GM18520 (cell line): ENCODE results near the gene RAI1.
A peak's percentile ranks its signal among the peaks of the same experiment; 100 is the strongest.

Experiments
- ATAC-seq: cut with Tn5 transposase; IDR thresholded peaks from one replicate; pipeline ENCODE4 v1.9.1; 2021; ENCODE audit not compliant: unreplicated experiment

The RAI1 gene

DNA sequence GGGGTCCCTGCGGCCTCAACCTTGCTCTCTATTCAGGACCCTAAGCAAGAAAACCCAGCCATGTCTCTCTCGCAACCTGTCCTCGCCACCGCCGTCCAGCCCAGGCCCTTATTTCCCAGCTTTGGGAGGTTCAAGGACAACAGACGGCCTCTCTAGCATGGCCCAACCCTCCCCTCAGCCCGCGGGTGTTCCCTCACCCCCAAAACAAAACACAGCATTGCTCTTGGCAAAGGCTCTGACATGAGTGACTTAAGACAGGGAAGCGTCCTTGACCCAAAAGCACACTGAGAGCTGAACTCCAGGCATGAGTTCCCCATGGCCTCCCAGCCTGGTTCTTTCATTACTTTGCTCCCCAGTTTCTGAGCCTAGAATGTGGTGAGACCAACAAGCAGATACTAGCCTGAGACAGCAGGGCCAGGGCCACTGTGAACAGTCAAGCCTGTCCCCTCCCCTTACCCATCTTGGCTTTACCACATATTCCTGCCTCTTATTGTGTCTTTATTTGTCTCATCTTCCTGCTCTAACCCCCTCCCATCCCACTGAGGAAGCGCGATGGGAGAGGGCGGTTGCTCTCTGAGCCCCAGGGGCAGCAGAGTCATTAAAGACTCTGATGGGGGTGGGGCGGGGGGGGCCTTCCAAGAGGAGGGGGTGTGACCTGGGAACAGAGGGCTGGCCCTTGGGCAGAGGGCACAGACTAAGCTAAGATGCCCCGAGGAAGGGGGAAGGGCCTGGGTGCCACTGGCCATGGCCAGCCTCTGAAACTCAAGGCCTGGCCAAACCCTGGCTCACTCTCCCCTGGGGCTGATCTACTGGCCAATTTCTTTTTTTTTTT, 143.7 kb downstream of the RAI1 start:
- ATAC-seq: no peak

DNA sequence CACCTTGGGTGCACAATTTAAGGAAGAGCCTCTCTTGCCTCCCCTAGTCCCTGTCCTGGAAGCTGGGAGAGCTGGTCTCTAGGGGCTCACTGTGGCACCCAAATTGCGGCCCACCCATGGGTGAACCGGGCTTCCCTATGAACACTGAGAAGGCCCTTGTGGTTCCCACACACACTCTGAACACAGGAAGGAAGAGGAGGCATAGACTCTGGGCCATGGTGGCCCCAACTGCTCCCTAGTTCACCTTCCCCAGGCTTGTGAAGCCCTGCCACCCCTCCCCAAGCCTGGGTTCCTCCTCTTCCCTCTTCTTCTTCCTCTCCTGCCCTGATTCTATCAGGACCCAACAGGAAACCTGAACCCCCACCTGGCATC, 145.1 kb downstream of the RAI1 start:
- ATAC-seq: no peak

DNA sequence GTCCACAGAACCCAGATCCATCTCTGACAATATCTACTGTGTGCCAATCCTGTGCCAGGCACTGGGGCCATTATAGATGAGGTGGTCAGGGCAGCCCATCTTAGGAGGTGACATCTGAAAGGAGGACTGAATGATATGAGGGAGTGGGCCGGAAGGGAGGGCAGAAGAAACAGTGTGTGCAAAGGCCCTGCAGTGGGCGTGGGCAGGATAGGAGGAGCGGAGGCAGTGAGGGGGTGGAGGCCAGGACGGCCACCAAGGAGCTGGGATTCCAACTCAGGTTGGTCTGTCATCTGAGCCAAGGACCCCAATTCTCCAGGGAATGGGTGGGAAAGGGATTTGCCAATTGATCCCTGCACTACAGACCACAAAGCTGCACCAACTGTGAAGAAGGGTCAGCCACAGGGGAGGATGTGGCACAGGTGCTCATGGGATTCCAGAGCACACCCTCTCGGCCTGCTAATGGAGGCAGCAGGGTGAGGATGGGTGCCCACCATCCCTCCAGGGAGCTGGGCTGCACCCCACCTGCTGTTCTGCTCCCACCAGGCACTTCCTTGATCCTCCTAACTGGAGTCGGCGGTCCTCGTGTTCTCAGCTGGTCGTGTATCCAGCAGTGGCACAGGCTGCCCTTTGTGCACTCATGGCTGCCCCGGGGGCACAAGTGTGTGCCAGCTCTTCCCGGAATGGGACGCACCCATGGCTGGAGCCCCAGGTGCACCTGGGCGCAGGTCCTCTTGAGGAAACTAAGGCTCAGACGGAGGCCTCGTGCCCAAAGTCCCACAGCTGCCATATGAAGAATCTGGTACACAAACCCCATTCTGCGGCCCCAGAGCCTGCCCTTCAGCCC, 145.9 kb downstream of the RAI1 start:
- ATAC-seq: no peak

DNA sequence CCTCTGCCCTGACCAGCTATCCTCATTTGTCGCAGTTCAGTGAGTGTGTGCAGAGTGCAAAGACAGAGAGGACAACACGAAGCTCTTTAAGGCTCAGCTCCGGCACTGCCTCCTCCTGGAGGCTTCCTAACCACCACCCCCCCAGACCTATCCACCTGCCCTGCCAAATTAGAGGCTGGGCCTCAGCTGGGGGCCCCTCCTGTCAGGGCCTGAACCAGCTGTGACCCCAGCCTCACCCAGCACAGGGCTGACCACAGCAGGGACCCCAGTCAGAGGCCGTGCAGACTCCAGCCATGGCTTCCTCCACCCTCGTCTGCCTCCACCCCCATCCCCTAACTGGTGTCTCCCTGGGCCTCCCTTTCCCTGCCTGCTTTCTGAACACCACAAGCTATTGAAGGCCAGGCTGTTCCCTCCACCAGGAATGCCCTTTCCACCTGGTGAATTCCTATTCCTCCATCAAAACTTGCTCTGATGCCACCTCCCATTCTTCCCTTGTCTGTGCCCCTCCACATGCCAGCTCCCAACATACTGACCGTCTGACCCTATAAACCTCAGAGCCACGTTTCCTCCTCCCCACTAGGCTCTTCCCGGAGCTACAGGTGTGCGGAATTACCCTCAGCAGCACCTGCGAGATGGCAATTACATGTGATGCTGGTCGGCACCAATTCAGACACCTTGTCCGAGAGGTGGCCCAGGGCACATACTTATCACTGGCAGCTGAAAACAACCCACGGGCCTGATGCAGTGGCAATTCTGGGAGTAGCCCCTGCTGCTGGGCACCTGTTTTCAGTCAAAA, 146.8 kb downstream of the RAI1 start:
- ATAC-seq: no peak

DNA sequence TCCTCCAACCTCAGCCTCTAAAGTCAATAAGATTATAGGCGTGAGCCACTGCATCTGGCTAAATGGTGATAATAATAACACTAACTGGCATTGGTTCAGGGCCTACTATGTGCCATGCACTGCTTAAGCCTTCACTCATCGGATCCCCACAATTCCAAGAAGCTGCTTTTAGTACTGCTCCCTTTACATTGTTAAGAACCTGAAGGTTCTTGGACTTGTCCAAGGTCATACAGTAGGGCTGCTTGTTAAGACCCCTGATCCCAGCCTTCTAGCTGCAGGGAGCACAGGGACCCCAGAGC, 149.0 kb downstream of the RAI1 start:
- no peak for ATAC-seq

DNA sequence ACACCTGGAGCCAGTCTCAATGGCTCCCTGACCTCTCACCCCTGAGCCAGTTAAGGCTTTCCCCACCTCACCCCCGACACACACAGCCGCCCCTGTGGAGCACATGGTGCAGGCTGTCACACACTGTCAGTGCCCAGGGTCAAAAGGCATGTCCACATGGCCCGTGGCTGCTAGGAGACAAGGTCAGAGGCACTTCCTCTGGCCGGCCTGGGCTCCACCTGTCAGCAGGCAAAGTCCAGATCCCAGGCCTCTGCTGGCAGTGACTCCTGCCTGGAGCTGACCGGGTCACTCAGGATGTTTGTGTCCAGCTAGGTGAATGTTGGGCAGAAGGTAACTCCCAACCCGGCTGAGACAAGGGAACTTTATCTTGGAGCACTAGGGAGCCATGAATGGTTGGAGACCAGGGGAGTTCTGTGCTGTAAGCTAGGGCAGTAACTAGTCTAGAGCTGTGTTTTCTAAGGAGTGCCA, 149.5 kb downstream of the RAI1 start:
- ATAC-seq: no peak

DNA sequence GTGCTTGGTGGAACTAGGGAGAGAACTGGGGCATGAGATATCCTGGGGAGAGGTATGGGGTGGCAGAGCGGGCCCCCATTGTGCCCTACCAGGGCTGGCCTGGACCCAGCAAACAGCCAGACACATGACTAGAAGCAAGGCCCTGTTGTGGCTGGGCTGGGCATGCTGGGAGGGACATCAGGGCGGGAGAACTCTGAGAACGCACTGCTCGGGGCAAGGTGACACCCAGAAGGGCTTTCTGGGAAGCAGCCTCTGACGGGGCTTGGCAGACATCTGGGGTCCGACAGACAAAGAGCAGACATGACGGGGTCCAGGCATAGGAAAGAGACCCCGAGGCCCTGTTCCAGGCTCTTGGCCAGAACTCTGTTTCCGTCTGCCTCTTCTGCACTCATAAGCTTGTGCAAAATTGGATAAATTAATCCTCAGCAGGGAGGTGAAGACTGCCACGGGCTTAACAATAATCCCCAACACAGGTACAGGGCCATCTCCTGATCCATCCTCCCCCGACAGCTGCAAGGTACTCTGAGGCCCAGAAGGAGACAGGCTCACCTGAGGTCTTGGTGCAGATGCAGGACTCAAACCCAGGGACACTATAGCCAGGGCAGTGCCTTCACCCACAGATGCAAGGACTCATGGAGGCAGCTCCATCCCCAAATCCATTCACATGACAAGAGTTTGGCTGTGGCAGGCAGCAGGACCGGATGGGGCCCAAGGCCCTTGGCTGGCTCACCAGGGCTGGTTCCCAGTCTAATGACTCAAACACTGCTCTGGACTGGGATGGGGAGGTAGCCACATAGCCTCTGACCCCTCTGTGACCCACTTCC, 150.2 kb downstream of the RAI1 start:
- ATAC-seq: no peak

DNA sequence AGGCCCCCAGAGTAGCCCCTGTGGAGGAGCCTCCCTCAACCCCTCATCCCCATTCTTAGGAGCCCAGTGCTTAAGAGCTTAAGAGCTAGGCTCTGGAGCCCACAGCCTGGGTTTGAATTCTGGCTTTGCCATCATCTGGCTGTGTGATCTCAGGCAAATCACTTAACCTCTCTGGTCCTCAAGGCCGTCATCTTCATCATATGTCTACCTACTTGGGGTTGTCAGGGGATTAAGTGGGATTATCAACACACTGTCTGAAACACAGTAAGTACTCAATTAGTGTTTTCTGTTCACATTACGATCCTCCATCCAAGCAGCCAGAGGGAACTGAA, 150.7 kb downstream of the RAI1 start:
- ATAC-seq: no peak

DNA sequence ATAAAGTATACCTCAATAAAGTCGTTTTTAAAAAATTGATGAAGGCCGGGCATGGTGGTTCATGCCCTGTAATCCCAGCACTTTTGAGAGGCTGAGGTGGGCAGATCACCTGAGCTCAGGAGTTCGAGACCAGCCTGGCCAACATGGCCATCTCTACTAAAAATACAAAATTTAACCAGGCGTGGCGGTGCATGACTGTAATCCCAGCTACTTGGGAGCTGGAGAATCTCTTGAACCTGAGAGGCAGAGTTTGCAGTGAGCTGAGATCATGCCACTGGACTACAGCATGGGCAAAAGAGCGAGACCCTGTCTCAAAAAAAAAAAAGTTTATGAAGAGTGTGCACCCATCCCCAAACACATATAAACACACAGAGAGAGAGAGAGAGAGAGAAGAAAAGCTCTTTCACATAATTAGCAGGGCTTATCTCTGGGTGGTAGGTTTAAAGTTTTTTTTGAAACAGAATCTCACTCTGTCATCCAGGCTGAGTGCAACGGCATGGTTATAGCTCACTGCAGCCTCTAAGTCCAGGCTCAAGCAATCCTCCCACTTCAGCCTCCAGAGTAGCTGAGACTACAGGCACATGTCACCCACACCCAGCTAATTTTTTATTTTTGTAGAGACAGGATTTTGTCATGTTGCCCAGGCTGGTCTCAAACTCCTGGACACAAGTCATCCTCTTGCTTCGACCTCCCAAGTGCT, 152.6 kb downstream of the RAI1 start:
- no peak for ATAC-seq

DNA sequence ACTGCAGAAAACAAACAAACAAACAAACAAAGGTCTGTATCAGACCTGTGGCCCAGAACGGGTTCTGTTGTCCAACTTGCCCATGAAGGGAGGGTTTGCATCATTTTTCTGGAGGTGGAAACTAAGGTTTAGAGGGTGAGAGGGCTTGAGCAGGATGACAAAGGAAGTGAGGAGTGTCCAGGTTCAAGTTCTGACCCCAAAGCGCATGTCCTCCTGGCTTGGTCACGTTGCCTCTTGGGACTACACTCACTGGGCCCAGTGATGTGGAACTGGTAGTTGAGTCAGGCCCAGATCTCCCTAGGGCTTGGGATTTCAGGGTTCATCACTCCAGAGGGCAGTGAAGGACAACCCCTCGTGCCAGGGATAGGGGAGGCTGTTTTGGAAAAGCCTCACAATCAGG, 153.7 kb downstream of the RAI1 start:
- ATAC-seq: no peak

DNA sequence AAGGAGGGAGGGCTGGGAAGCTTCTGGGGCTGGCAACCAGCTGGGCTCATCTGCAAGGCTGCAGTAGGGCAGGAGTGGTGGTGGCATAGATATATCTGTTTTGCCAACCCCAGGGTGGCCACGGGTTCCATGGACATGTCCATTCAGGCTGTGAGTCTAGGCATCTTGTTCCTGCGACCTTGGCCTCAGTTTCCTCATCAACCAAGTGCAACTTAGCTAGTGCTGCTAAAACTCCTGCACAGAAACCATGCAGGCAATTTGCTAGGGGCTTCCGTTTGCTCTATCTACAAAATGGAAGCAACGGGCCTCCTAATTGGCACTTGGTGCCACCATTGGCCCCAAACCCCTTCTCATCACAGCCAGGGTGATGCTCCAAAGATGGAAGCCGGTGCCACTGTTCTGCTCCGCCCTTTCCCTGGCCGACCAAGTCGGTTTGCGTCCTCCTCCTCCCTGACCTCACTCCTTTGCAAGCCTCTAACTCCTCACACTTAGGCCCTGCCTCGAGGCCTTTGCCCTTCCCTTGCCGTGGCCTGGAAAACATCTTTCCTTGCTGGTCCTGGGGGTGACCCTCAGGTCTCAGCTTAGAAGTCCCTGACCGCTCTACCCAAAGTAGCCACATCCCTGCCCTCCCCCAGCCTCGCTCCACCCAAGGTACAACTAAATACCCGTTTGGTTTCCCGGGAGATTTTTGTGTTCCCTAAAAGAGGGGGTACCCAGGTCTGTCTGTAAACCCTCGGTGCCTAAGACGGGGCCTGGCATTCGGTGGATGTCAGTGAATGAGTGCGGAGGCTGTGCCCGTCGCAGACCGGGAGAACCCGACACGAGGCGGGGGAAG, 154.4 kb downstream of the RAI1 start:
- no peak for ATAC-seq

DNA sequence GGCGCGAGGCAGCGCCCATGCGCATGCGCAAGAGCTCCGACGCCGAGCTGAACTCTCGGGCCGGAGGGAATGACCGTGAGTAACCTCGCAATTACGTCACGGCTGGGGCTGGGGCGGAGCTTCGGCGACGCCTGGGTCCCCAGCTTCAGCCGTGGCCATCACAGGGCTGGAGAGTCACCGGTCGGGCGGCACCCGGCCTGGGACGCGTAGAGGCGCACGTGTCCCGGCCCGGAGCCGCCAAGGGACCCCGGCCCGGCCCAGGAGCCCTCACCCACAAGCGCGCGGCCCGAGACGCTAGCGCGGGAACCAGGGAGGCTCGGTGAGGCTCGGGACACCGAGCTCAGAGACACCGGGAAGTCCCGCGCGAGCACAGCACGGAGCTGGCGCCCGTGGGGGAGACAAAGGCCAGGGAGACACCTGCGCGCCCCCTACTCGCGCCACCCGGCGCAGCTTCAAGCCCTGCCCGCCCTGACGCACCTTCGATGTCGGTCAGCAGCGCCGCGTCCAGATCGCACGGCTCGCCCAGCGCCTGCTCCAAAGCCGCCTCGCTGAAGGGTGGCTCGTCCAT, 155.1 kb downstream of the RAI1 start:
- peak; percentile 65 for ATAC-seq

DNA sequence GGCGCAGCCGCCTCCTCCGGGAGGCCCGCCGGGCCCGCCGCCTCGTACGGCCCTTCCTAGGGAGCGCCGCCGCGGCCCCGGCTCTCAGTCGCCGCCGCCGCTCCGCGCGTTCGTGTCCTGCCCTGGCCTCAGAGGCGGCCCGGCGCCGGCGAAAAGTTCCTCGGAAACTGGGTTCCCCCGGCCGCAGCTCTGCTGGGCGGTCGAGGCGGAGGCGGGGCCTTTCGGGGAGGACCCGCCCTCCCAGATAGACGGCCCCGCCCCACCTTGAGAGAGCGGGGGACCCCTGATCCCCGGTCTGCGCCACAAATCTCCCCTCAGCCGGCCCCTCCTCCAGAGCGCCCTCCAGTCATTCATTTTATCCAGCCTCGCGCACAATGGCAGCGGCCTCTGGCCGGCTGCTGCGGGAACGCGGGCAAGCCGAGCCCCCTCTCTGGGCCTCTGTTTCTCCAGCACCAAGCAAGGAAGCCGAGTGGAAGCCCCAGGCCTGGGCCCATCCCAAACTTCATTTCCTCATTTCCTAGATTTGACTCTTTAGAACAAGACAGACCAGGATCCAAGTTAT, 155.6 kb downstream of the RAI1 start, which contains the start of gene SREBF1:
Gene SREBF1, minus strand, starts transcription at position 169 of the 562 bp plus-strand sequence. CDS start 169 bp downstream, outside the sequence.
- ATAC-seq: peak; percentile 14

DNA sequence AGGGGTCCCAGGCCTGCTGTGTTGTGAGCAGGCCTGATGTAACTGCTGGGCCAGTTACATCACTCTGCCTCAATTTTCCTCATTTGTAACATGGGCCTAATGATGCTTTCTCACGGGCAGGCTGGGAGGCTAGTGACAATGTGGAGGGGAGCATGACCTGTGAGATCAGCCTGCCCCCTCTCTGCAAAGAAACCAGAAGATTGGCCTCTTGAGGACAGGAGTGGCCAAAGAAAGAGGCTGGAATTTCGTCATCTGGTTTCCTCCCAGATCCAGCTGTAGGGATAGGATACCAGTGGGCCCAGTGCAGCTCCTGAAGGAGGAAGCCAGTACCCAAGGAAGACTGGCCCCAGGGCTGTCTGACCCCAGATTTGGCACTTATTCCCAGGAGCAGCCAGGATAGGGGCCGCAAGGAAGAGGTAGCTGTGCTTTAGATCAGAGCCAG, 156.1 kb downstream of the RAI1 start:
- no peak for ATAC-seq

DNA sequence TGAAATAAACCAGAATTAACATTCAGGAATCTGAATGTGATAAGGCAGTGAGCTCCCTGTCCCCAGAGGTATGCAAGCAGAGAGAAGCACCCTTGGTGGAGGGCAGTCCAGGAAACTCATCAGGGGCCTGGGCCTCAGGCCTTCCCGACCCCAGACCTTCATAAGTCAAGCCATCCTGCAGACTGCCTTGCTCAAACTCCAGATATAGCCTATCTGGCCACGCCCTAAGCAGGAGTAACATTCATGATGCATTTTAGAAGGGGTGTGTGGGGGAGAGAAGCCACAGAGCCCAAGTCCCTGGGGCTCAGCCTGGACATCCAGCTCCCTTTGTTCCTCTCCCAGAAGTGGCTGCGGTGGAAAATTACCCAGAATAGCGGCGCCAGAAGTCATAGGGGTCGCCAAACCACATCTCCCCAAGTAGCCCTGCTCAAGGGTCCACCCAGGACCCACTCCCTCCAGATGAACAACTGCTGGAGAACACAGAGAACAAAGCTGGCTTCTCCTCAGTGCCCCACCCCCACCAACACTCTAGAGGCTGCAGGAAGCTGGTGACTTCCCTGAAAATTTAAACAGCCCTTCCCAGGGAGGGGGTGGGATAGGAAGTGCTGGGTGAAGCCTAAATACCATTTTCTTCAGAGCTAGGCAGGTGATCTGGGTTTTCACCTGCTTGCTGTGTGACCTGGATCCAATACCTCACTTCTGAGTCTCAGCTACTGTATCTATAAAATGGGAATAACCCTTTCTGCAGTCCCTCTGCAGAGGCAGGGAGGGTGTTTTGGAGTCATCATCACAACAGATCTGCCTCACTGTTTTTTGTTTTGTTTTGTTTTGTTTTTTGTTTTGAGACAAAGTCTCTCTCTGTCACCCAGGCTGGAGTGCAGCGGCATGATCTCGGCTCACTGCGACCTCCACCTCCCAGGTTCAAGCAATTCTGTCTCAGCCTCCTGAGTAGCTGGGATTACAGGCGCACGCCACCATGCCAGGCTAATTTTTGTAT, 157.0 kb downstream of the RAI1 start:
- no peak for ATAC-seq

DNA sequence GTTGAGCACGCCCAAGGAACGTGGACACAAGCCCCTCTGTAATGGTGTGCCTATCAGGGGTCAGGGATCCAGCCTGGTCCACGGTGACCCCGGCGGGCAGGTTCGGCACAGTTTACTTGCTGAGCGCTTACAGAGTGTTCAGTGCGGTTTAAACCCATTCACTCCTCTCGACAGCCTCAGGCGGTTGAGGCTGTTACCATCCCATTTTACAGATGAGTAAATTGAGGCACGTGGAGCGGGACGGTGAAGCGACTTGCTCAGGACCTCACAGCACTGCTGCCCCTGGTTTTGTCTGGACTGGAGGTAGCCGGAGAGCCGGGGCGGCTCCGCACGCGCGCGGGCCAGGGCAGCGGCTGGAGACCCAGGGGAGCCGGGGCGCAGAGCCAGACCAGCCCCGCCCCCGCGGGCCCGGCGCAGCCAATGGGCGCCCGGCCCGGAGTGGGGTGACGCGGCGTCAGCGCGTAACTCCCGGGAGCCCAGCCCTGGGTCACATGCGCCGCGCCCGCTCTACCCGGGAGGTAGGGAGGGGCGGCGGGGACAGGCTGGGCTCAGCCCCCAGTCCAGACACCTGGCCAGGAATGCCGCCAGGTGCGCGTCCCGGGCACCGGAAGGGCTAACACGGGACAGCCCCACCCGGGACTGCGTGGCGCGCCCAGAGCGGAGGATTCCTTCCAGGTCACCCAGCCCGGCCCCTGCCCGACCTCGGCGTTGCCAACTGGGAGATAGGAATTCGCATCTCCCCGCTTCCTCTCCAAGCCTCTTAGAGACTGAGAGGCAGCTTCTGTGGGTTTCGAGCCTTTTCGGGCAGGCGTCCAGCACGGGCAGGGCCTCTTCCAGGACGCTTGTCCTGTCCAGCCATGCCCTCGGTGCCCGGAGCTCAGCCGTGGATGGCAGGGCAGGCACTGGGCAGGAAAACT, 158.8 kb downstream of the RAI1 start:
- peak; percentile 39 for ATAC-seq
